Smooth muscle cell (in vitro differentiated cells): ENCODE data around the gene GAB2. TPM values are rescaled to one million over a fixed set of nuclear protein-coding genes. Genes with fewer than 3 reads are reported as not detected.

ENCODE experiments used
- DNase-seq: peaks from one replicate; lab custom pipeline; 2025; ENCODE audit not compliant: unreplicated experiment; lab: John Stamatoyannopoulos, UW
- H2AFZ ChIP-seq: fragments of 200-600 bp; sonication (generic); 2 replicates; pipeline ENCODE4 v1.6.0; 2016; ENCODE audit warnings: antibody characterized with exemption, low read depth, mild to moderate bottlenecking
- H3F3A ChIP-seq: fragments of 200-600 bp; sonication (generic); 2 replicates; pipeline ENCODE4 v1.6.0; 2017; ENCODE audit warnings: antibody characterized with exemption, low read depth
- H3K27ac ChIP-seq: fragments of 200-600 bp; sonication (generic); 2 replicates; pipeline ENCODE4 v1.5.1; 2016; ENCODE audit warnings: low read depth, mild to moderate bottlenecking
- H3K27me3 ChIP-seq: fragments of 200-600 bp; sonication (generic); 2 replicates; pipeline ENCODE4 v1.6.1; 2016; ENCODE audit warnings: low read depth, mild to moderate bottlenecking
- H3K36me3 ChIP-seq: fragments of 200-600 bp; sonication (generic); 2 replicates; pipeline ENCODE4 v1.5.1; 2016; ENCODE audit warnings: low read depth
- H3K4me1 ChIP-seq: fragments of 200-600 bp; sonication (generic); 2 replicates; pipeline ENCODE4 v1.5.1; 2016; ENCODE audit warnings: low read depth
- H3K4me2 ChIP-seq: fragments of 200-600 bp; sonication (generic); 2 replicates; pipeline ENCODE4 v1.6.0; 2016; ENCODE audit warnings: mild to moderate bottlenecking
- H3K4me3 ChIP-seq: fragments of 200-600 bp; sonication (generic); 2 replicates; pipeline ENCODE4 v1.5.1; 2016; ENCODE audit warnings: mild to moderate bottlenecking
- H3K79me2 ChIP-seq: fragments of 200-600 bp; sonication (generic); 2 replicates; pipeline ENCODE4 v1.6.0; 2016; ENCODE audit warnings: low read depth, mild to moderate bottlenecking
- H3K9ac ChIP-seq: fragments of 200-600 bp; sonication (generic); 2 replicates; pipeline ENCODE4 v1.6.0; 2016; ENCODE audit warnings: low read depth
- H3K9me3 ChIP-seq: fragments of 200-600 bp; sonication (generic); replicated peaks from 2 replicates; pipeline ENCODE4 v1.5.1; 2016; ENCODE audit warnings: low read depth
- H4K20me1 ChIP-seq: fragments of 200-600 bp; sonication (generic); 2 replicates; pipeline ENCODE4 v1.6.0; 2016; ENCODE audit warnings: low read depth
- WGBS: methylation state at CpG from one replicate; pipeline ENCODE4 v1.1.7; 2016; ENCODE audit warnings: low lambda C conversion rate; 5-methylcytosine and 5-hydroxymethylcytosine counted together
- polyA plus RNA-seq: library from polyadenylated mRNA; unstranded; fragments of >200 nt; fragmentation: Nextera tagmentation; extraction: Ambion mirVana; gene quantifications from 2 replicates; pipeline ENCODE4 v1.2.1, GENCODE V29; 2016
- total RNA-seq: library from RNA; depleted of rRNA; stranded (reverse); fragments of >200 nt; gene quantifications from 2 replicates; pipeline ENCODE4 v1.2.3, GENCODE V29; 2014
- TF ChIP-seq, protein P1 (sequence below): fragments of 200-600 bp; sonication (generic); IDR thresholded peaks from 2 replicates; pipeline ENCODE4 v1.5.1; 2017; ENCODE audit warnings: borderline replicate concordance, mild to moderate bottlenecking, antibody characterized with exemption; ENCODE audit not compliant: insufficient read depth, poor library complexity, severe bottlenecking

The GAB2 gene
- total and polyA plus RNA-seq, 2 experiments from 2014 or later = 4.2 to 9.7 TPM

DNA sequence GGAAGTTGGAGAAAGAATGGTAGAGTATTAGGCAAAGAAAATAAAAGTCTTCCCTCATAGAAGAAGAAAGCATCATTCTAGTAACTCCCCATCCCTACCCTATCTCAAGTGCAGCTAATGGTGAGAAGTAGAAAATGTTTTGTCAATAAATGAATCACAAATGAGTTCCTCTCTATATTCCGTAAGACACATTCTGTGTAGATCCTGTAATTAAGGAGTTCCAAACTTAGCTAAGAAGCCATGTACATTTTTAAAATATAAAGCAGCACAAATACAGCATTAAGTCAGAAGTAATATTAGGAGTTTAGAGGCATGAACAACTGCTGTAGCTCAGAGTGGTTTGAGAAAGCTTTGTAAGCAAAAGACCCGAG is 80.1 kb downstream of the GAB2 start:
- WGBS = 77% methylated on average over 2 of the region's 2 CpGs
- peaks cover 7% of the 10 kb centered on the region for H3F3A ChIP-seq
- TF ChIP-seq, protein P1, sequence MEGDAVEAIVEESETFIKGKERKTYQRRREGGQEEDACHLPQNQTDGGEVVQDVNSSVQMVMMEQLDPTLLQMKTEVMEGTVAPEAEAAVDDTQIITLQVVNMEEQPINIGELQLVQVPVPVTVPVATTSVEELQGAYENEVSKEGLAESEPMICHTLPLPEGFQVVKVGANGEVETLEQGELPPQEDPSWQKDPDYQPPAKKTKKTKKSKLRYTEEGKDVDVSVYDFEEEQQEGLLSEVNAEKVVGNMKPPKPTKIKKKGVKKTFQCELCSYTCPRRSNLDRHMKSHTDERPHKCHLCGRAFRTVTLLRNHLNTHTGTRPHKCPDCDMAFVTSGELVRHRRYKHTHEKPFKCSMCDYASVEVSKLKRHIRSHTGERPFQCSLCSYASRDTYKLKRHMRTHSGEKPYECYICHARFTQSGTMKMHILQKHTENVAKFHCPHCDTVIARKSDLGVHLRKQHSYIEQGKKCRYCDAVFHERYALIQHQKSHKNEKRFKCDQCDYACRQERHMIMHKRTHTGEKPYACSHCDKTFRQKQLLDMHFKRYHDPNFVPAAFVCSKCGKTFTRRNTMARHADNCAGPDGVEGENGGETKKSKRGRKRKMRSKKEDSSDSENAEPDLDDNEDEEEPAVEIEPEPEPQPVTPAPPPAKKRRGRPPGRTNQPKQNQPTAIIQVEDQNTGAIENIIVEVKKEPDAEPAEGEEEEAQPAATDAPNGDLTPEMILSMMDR = no peak

DNA sequence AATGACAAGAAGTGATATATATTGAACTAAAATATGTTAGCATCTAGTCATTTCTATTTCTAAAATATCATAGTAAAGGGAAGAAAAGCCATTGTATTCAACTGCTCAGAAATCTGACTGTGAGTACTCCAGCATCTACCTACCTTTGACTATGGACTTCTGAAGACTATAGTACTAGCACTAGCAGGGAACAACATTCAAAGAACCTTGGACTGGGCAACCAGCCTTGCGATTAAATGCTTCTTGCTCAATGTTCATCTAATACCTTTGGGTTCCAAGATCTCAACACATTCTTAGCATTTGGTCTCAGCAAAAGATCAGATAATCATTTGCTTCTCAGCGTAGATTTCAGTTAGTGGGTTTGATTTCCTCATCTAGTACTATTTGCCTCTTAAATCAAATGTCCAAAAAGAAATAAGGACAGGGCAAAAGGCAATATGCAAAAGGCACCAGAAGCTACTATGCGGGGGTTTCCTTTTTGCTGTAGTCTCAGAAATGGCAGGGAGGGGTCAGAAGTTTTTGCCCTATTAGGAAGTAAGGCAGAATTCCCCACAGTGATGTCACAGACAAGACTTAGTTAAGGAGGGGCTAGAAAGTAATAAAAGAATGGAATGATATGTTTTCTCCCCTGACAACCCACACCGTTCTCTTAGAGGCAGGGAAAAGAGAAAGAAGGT is 80.6 kb downstream of the GAB2 start:
- Histone ChIP-seq H3K79me2 (peaks cover 84% of the 10 kb centered on the region), H3K27me3 (no peaks in the 10 kb centered on the region), H3F3A (peaks cover 7% of the 10 kb centered on the region), H3K36me3 (peaks cover 5% of the 10 kb centered on the region), H4K20me1 (no peaks in the 10 kb centered on the region), H2AFZ (no peak overlapping the region), H3K4me3 (no peak overlapping the region), H3K4me1 (peaks cover 9% of the 10 kb centered on the region), H3K9ac (no peak overlapping the region), H3K9me3 (no peaks in the 10 kb centered on the region), H3K4me2 (peak overlapping the region; percentile 48), H3K27ac (peak overlapping the region; percentile 75)
- no peak for DNase-seq
- 75% methylated on average over 4 of the region's 4 CpGs for WGBS
- TF ChIP-seq, protein P1 = no peak

More for the DNA sequence above, 80.1 kb downstream of the GAB2 start:
- H4K20me1 ChIP-seq = no peaks in the 10 kb centered on the region
- H3K4me3 ChIP-seq = no peak overlapping the region
- H3K27me3 ChIP-seq = no peaks in the 10 kb centered on the region
- no peak overlapping the region for H3K9ac ChIP-seq
- peaks cover 4% of the 10 kb centered on the region for H3K4me1 ChIP-seq
- H3K36me3 ChIP-seq = peaks cover 5% of the 10 kb centered on the region
- DNase-seq = no peak
- peaks cover 84% of the 10 kb centered on the region for H3K79me2 ChIP-seq
- no peaks in the 10 kb centered on the region for H3K9me3 ChIP-seq
- peak overlapping the region; percentile 75 for H3K27ac ChIP-seq
- H3K4me2 ChIP-seq = peak overlapping the region; percentile 48
- H2AFZ ChIP-seq = no peak overlapping the region

DNA sequence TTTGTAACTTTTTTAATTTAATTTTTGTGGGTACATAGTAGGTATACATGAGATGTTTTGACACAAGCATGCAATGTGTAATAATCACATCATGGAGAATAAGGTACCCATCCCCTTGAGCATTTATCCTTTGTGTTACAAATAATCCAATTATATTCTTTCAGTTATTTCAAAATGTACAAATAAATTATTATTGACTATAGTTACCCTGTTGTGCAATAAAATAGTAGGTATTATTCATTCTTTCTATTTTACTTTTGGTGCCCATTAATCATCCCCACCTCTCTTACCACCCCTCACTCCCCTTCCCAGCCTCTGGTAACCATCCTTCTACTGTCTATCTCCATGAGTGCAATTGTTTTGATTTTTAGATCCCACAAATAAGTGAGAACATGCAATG is 83.5 kb downstream of the GAB2 start:
- peaks cover 84% of the 10 kb centered on the region for H3K79me2 ChIP-seq
- H3K4me2 ChIP-seq = no peak overlapping the region
- H4K20me1 ChIP-seq = no peaks in the 10 kb centered on the region
- H3K36me3 ChIP-seq = peaks cover 5% of the 10 kb centered on the region
- TF ChIP-seq, protein P1 = no peak
- no peak overlapping the region for H3K27ac ChIP-seq
- no peak overlapping the region for H2AFZ ChIP-seq
- no peaks in the 10 kb centered on the region for H3K27me3 ChIP-seq
- H3K4me1 ChIP-seq = peaks cover 17% of the 10 kb centered on the region
- H3K9me3 ChIP-seq = no peaks in the 10 kb centered on the region
- DNase-seq = no peak
- H3K4me3 ChIP-seq = no peak overlapping the region
- H3K9ac ChIP-seq = no peak overlapping the region
- peaks cover 4% of the 10 kb centered on the region for H3F3A ChIP-seq

DNA sequence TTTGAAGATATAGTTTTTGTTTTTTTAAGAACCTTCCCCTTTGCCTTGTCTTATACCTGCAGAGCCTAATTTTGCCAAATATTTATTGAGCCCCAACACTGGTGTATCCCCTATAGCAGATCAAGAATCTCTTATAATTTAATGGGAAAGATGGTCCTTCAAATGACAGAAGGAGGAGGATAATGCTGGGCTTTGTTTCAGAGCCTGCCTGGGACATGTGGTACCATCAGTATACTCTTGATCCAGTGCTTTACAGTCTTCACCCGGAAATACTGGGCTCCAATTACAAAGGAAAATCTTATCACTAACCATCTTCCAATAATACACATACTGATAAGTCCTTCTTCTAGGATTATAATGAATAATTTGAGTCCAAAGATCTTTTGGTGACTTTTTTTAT is 84.7 kb downstream of the GAB2 start:
- 64% methylated on average over 1 of the region's 1 CpG for WGBS
- Histone ChIP-seq H3K79me2 (peaks cover 85% of the 10 kb centered on the region), H3K9ac (no peak overlapping the region), H3K9me3 (no peaks in the 10 kb centered on the region), H3K4me1 (peaks cover 17% of the 10 kb centered on the region), H3K4me3 (no peak overlapping the region), H3K27me3 (no peaks in the 10 kb centered on the region), H3K36me3 (peaks cover 5% of the 10 kb centered on the region), H4K20me1 (no peaks in the 10 kb centered on the region), H3K4me2 (peak overlapping the region; percentile 51), H3K27ac (peak overlapping the region; percentile 70), H2AFZ (no peak overlapping the region), H3F3A (peaks cover under 1% of the 10 kb centered on the region)
- no peak for DNase-seq
- TF ChIP-seq, protein P1 = no peak
